NCI-H1105 treated with DMSO at 0.1 percent for 48 hours (cell line): ENCODE results near the gene BCAS4.

Experiments used
- DNase-seq: peaks from one replicate; lab custom pipeline; 2025; lab: John Stamatoyannopoulos, UW

The BCAS4 gene

DNA sequence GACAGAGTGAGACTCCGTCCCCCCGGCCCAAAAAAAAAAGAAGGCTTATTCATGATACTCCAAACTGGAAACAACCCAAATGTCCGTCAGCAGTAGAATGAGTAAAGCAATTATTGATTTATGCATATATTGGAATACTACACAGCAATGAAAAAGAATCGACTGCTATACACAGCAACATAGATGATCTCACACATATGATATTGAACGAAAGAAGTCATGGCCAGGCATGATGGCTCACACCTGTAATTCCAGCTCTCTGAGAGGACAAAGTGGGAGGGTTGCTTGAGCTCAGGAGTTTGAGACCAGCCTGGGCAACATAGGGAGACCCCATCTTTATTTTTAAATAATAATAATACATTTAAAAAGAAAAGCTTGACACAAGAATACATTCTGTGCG lies 28.5 kb downstream of the BCAS4 start:
- no peak for DNase-seq

- DNase-seq = no peak
These were observed 29.3 kb downstream of the BCAS4 start for GRCh38 chr20:50824137-50824536.

DNA sequence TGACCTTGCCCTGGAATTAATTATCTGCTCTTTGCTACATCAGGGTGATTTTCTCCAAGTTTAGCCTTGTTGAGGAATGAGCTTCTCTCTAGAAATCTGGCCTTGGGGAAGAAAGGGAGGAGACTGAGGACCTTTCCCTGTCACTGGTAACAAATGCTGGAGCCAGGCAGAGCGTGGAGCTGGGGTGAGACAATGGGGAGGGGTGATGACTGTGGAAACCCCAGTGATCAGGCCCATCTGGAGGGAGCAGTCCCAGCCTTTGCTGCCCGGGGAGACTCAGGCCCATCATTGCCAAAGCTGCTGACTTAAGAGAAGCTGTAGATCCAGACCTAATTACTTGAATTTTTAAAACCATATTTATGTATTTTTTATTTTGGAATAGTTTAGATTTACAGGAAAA lies 31.3 kb downstream of the BCAS4 start:
- no peak for DNase-seq

- no peak for DNase-seq
These were observed 33.7 kb downstream of the BCAS4 start for GRCh38 chr20:50828363-50829136.

DNA sequence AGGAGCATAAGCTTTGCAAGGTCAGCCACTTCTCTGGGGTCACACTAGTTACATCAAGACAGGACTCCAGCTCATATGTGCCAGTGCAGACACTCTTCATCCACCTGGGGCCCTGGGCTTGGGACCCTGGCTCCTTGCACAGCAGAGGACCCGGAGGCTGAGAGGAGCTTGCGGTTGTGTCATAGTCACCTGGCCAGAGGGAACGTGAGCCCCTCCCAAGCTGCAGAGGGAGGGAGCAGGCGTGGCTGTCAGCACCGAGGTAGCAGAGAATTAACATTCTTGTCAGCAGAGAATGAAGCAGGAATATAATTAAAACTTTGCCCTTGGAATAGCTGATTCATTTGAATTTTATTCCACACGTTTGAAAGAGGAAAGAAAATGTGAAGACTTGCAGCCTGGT lies 36.8 kb downstream of the BCAS4 start:
- DNase-seq = no peak

DNA sequence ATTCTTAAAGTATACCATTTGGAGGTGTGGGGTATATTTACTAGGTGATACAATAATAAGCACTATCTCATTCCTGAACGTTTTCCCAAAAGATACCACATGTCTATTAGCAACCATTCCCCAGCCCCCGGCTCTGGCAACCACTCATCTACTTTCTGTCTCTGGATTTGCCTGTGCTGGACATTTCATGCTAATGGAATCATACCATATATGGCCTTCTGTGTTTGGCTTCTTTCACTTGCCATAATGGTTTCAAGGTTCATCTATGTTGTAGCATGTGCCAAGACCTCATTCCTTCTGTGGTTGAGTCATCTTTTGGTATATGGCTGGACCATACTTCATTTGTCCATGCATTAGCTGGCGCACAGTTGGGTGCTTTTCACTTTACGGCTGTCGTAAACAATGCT lies 39.7 kb downstream of the BCAS4 start:
- DNase-seq = no peak

DNA sequence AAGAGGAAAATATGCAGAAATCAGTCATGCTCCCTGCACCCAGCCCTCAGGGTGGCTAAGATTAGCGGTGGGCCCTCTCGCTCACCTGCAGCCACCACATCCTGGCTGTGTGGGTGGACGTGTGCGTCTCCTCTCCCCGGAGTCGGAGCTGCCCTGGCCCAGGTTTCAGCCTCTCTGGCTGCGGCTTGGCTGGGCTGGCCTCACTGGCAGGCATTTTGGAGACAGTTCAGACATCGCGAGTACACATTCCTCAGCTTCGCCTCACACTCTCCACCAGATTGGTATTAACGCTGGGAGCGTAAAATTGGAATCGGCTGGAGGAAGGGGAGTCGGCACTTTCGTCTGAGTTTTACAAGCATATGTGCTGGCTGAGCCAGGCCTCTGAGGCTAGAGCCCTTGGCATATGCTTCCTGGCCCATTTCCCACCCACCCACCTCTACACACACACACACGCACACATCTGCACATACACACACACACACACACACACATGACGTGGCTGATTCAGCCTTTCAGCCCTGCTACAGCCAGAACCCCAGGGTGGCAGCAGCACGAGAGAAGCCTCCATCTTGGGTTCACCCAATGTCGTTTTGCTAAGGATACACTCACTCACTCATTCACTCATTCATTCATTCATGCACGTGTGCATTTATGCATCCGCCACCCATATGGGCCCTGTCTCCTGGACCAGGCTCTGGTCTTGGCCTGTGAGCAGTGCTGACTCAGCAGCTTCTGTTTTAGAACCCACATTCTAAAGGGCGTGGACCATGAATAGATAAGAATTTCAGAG lies 42.9 kb downstream of the BCAS4 start:
- no peak for DNase-seq

DNA sequence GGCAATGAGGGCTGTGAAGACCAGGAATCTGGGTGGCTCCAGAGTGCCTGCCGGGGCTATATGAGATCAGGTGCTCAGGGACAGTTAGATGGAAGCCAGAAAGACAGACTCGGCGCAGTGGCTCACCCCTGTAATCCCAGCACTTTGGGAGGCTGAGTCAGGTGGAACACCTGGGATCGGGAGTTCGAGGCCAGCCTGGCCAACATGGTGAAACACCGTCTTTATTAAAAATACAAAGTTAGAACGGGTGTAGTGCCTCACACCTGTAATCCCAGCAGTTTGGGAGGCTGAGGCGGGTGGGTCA lies 43.4 kb downstream of the BCAS4 start:
- DNase-seq = no peak

DNA sequence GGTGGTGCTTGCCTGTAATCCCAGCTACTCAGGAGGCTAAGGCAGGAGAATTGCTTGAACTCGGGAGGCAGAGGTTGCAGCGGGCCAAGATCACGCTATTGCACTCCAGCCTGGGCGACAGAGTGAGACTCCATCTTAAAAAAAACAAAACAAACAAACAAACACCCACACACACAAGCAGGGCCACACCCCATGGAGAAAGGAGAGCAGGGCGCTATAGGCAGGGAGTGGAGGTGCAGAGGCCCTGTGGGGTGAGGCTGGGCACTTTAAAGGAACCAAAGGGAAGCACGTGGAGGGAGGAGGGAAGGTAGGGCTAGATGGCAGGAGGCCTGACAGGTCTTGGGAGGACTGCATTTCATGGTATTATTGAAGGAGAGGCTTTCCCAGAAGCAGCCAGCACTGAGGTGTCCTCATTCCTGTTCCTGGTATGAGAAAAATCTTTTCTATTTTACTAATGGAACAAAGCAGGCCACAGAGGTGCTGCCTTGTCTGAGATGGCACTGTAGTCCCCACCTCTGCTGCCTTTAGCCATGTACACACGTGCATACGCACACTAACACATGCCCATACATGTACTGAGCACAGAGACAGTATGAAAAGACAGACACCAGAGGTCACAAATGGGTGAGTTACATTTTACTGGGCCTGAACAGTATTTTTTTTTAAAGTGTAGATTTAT lies 44.0 kb downstream of the BCAS4 start:
- no peak for DNase-seq

GRCh38 chr20:50842821-50843220 lies 48.0 kb downstream of the BCAS4 start:
- DNase-seq = no peak

- no peak for DNase-seq
These were observed 48.7 kb downstream of the BCAS4 start for GRCh38 chr20:50843331-50844276.

GRCh38 chr20:50844430-50845100 lies 49.7 kb downstream of the BCAS4 start:
- no peak for DNase-seq

- DNase-seq = no peak
These were observed 50.8 kb downstream of the BCAS4 start for GRCh38 chr20:50845566-50846215.

GRCh38 chr20:50848341-50848808 lies 53.5 kb downstream of the BCAS4 start:
- no peak for DNase-seq

GRCh38 chr20:50848846-50849673 lies 54.2 kb downstream of the BCAS4 start:
- DNase-seq = no peak

GRCh38 chr20:50850721-50851286 lies 55.9 kb downstream of the BCAS4 start:
- no peak for DNase-seq

- no peak for DNase-seq
These were observed 57.2 kb downstream of the BCAS4 start for GRCh38 chr20:50852085-50852484.

GRCh38 chr20:50854506-50855249 lies 59.8 kb downstream of the BCAS4 start:
- no peak for DNase-seq
